CD4-positive, alpha-beta T cell treated with Interleukin-10 for 1 hour (primary cell): Measurements from ENCODE around the gene TMPRSS13.

ENCODE experiments used
- DNase-seq: peaks from one replicate; pipeline ENCODE4 v3.0.0-alpha.2; 2020

TMPRSS13 gene

GRCh38 chr11:117910941-117911655 lies 18.1 kb downstream of the TMPRSS13 start:
- no peak for DNase-seq

DNA sequence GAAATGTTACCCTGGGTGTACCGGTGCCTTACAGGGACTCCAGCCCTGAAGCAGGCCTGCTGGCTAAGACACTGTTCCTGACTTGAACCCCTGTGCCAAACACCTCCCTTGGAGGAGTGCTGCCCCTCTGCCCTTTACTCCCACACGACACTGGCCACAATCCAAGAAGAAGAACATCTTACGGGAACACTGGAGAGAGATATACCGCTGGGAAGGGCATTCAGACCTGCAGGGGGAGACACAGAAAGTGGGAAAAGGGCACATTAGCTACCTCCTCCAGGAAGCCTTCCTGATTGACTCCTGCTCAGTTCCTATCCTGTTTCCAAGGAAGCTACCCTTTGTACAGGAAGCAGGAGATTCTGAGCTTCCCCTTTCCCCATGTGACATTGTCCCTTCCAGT lies 18.7 kb downstream of the TMPRSS13 start:
- no peak for DNase-seq

- DNase-seq, result no peak
Observed at GRCh38 chr11:117909611-117910382, 19.4 kb downstream of the TMPRSS13 start.

GRCh38 chr11:117908959-117909610 lies 20.1 kb downstream of the TMPRSS13 start:
- DNase-seq, result no peak

- no peak for DNase-seq
Observed at GRCh38 chr11:117908109-117908895, 20.9 kb downstream of the TMPRSS13 start.

- DNase-seq, result peak; percentile 69
Observed at GRCh38 chr11:117907276-117908108, 21.7 kb downstream of the TMPRSS13 start.

DNA sequence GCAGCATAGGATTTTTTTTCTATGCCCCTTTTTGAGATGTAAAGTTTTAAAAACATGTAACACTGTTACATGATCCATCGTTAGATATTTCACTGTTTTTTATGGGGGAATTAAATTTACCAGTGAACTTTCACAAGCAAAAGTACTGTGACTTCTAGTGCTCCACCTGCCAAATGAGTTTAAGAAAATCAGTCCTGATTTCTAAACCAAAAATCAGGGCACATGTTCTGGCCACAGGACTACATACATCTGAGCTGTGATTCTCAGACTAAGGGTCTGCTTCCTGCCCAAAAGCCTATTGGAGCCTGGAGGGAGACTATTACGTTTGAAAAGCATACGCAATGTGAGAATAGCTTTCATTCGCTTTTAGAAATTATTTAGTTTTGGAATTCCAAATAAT lies 22.5 kb downstream of the TMPRSS13 start:
- DNase-seq, result no peak

DNA sequence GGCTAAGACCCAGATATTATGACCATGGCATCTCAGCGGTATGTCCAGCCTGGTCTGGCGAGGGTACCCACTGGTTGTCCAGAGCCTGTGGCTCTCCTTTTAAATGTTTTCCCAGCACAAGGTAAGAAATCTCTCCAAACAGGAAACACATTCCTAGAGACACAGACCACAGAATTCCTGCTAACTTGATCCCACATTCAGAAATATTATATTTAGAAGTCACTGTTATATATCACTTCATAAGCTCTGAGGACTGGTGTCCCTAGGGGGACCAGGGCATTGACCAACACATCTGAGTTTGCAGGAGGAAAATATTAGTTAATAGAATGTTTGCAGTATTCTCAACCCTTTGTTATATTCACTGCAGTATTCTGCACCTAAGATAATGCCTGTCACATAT lies 23.1 kb downstream of the TMPRSS13 start:
- no peak for DNase-seq

GRCh38 chr11:117905524-117905923 lies 23.7 kb downstream of the TMPRSS13 start:
- no peak for DNase-seq

GRCh38 chr11:117903505-117904382 lies 25.5 kb downstream of the TMPRSS13 start:
- DNase-seq, result no peak

GRCh38 chr11:117902001-117902845 lies 27.0 kb downstream of the TMPRSS13 start:
- DNase-seq, result no peak

GRCh38 chr11:117901601-117902000 lies 27.6 kb downstream of the TMPRSS13 start:
- DNase-seq, result no peak

GRCh38 chr11:117900720-117901440 lies 28.3 kb downstream of the TMPRSS13 start:
- DNase-seq, result no peak

DNA sequence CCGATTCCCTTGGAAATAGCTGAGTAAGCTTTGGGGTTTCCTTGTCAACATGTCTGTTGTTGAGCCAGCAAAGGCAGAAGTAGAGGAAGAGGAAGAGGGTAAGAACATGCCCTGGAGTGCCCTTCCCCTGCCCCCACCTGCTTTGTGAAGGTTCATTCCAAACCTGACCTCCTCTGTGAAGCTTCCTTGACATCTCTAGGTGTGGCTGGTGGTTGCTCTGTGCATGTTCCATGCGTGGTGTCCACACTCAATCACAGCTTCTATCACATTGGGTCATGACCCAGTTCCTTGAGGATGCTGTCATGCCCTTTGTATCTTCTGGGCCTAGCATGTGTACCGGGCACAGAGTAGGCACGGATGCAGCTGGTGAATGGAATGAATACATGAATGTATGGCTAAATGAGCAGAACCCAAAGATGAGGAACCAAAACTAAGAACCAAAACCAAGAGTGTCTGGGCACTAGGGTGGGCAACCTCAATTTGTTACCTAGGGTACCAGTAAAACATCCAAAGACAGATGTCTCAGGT lies 29.0 kb downstream of the TMPRSS13 start:
- no peak for DNase-seq

GRCh38 chr11:117898059-117898458 lies 31.1 kb downstream of the TMPRSS13 start:
- DNase-seq, result no peak

GRCh38 chr11:117892651-117893050 lies 36.6 kb downstream of the TMPRSS13 start:
- no peak for DNase-seq

DNA sequence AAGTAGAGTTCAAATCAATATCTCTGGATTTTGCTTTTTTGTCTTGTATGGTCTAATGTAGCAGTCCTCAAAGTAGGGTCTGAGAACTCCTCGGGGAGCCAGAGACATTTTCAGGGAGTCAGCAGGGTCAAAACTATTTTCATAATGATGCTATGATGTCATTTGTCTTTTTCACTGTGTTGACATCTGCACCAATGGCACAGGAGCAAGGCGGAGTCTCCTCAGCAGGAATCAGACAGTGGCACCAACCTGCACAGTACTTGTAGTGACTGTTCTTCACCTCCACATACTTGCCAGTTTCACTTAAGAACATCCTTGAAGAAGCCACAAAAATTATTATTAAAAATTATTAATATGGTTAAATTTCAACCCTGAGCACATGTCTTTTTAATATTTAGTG lies 37.8 kb downstream of the TMPRSS13 start:
- no peak for DNase-seq

- no peak for DNase-seq
Observed at GRCh38 chr11:117888139-117888566, 41.0 kb downstream of the TMPRSS13 start.
